Body of pancreas (tissue), 4 donors: ENCODE measurements around the gene NEUROD4. TPM values are rescaled to one million over a fixed set of nuclear protein-coding genes. Genes with fewer than 3 reads are reported as not detected.

Experiments
- ATAC-seq: fragments of 150-250 bp; one replicate; pipeline ENCODE4 v1.9.1; 2016
- DNase-seq, 4 donors: peaks; one replicate each; pipeline ENCODE4 v3.0.0-alpha.2; 2019
- H3K27ac ChIP-seq, 4 donors: fragments of 200-600 bp; sonication (generic); 1 replicate in 3 of 4; 2 replicates in 1 of 4; pipeline versions ENCODE4 v1.5.1 to v1.6.1; 2016 to 2019; ENCODE audit warnings: mild to moderate bottlenecking in 1 of 4, mixed read lengths in 1 of 4, moderate library complexity in 1 of 4
- H3K27me3 ChIP-seq, 2 donors: fragments of 200-600 bp; sonication (generic); one replicate each; pipeline ENCODE4 v1.6.0; 2016; ENCODE audit warnings: mild to moderate bottlenecking in 1 of 2
- H3K36me3 ChIP-seq, 2 donors: fragments of 200-600 bp; sonication (generic); replicated peaks in 1 of 2; 2 replicates each; pipeline ENCODE4 v1.5.1; 2016; ENCODE audit warnings: low read depth in 2 of 2; ENCODE audit not compliant: insufficient read depth in 1 of 2
- H3K4me1 ChIP-seq: fragments of 200-600 bp; sonication (generic); one replicate; pipeline ENCODE4 v1.6.0; 2016
- H3K4me3 ChIP-seq, 2 donors: fragments of 200-600 bp; sonication (generic); 1 replicate in 1 of 2; 2 replicates in 1 of 2; pipeline ENCODE4 v1.5.1; 2016 to 2019
- H3K9me3 ChIP-seq, 3 donors: fragments of 200-600 bp; sonication (generic); 1 replicate in 2 of 3; 2 replicates in 1 of 3; pipeline ENCODE4 v1.5.1; 2016
- POLR2A ChIP-seq, 3 donors: fragments of 450-650 bp; IDR thresholded peaks; one replicate each; pipeline ENCODE4 v1.6.1; 2016; ENCODE audit warnings: antibody characterized with exemption in 3 of 3, mild to moderate bottlenecking in 2 of 3
- WGBS, 2 donors: methylation state at CpG; one replicate each; pipeline ENCODE4 v1.1.5; 2017; 5-methylcytosine and 5-hydroxymethylcytosine counted together
- intact Hi-C: fragments of 100-400 bp; cut with DNase I; formaldehyde crosslinking; loops from one replicate; pipeline ENCODE4 v1.15.1; 2023
- total RNA-seq, 2 donors: library from RNA; depleted of rRNA; stranded (reverse); fragments of >200 nt; gene quantifications; one replicate each; pipeline ENCODE4 v1.1.0, GENCODE V29; 2016
- TF ChIP-seq, protein P1 (sequence below), 7 experiments: fragments of 450-650 bp in 4 of 7; fragments of 200-600 bp in 3 of 7; sonication (generic) in 3 of 7; IDR thresholded peaks; one replicate each; pipeline ENCODE4 v1.5.1; 2016 to 2019; ENCODE audit warnings: antibody characterized with exemption in 7 of 7

NEUROD4 gene, protein sequence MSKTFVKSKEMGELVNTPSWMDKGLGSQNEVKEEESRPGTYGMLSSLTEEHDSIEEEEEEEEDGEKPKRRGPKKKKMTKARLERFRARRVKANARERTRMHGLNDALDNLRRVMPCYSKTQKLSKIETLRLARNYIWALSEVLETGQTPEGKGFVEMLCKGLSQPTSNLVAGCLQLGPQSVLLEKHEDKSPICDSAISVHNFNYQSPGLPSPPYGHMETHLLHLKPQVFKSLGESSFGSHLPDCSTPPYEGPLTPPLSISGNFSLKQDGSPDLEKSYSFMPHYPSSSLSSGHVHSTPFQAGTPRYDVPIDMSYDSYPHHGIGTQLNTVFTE
- total RNA-seq: not detected

DNA sequence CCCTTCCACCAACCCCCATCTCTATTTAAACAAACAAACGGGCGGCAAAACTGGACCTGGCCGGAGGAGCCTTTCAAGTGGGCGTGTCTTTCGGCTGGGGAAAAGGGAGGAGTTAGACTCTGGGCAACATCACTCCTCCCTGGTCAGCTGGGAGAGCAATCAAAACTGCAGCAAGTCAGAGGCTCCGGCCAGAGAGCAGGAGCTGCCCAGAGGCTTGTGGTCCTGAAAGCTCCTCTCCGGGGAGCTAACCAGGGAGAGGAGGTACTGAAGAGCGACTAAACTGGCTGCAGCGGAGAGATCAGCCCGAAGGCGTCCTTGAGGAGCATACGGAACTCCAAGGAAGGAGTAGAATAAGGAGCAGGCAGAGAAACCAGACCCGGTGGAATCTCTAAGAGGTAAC lies at the start of gene NEUROD4:
TSS of gene NEUROD4 (plus strand) at position 191 of the 400 bp plus-strand sequence. CDS start 6,466 bp downstream, outside the sequence.
- Histone ChIP-seq H3K36me3 (no peaks in the 10 kb centered on the region), H3K4me3 (no peak within 1 kb of the TSS), H3K27ac (no peak within 1 kb of the TSS), H3K9me3 (no peaks in the 10 kb centered on the region), H3K4me1 (peaks cover 7% of the 10 kb centered on the region), H3K27me3 (no peaks in the 10 kb centered on the region)
- ATAC-seq: peak; percentile 81
- DNase-seq: peak; percentile 54 to 73 (median 64)
- 2 to 3% methylated on average over 13 of the region's 13 CpGs for WGBS, 2 donors
- intact Hi-C loops: no loop called here
- TF ChIP-seq, protein P1, sequence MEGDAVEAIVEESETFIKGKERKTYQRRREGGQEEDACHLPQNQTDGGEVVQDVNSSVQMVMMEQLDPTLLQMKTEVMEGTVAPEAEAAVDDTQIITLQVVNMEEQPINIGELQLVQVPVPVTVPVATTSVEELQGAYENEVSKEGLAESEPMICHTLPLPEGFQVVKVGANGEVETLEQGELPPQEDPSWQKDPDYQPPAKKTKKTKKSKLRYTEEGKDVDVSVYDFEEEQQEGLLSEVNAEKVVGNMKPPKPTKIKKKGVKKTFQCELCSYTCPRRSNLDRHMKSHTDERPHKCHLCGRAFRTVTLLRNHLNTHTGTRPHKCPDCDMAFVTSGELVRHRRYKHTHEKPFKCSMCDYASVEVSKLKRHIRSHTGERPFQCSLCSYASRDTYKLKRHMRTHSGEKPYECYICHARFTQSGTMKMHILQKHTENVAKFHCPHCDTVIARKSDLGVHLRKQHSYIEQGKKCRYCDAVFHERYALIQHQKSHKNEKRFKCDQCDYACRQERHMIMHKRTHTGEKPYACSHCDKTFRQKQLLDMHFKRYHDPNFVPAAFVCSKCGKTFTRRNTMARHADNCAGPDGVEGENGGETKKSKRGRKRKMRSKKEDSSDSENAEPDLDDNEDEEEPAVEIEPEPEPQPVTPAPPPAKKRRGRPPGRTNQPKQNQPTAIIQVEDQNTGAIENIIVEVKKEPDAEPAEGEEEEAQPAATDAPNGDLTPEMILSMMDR (IDR thresholded peaks at IDR 0.05): no peak
- TF ChIP-seq POLR2A (IDR thresholded peaks at IDR 0.05): no peak

DNA sequence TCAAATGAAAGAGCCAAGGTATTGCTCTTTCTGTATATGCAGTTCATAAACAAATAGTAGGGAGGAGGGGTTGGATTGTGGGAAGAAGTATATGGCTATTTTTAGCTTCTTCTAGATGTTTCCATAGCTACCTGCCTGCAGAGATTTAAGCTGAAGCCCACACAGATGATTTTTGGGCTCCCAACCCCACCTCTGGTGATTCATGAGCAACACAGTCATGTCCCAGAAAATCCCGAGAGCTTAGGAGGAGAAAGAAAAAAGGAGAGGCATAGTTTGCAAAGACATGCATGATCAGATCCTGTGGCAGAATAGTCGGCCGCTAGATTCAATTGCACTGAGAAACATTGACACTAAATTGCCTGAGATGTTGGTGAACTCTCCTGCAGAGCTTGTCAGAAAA lies 49.0 kb upstream of the NEUROD4 start:
- no peaks in the 10 kb centered on the region for H3K4me1 ChIP-seq
- 70 to 80% methylated on average over 3 of the region's 3 CpGs for WGBS, 2 donors
- no peak overlapping the region for H3K4me3 ChIP-seq

DNA sequence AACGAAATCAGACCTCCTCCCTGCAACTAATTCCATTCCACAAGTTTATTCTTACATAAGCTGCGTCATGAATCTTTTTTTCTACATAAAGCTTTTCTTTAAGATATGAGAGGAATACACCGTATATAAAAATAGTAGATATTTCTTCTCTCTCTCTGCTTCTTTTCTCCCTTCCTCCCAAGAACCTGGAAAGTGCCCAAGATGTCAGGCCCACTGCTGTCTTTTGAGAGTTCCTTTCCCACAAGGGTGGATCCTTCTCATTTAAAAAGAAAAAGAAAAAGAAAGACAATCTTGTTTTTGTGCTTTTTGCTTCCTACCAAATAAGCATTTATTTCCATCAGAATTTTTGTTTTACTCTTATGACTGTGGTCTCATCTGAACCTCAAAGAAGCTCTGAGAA lies 46.2 kb upstream of the NEUROD4 start:
- H3K4me3 ChIP-seq: no peak overlapping the region
- H3K27me3 ChIP-seq: no peaks in the 10 kb centered on the region
- TF ChIP-seq POLR2A (IDR thresholded peaks at IDR 0.05): no peak
- TF ChIP-seq, protein P1 (IDR thresholded peaks at IDR 0.05): no peak
- H3K27ac ChIP-seq: no peak overlapping the region
- 71 to 81% methylated on average over 3 of the region's 3 CpGs for WGBS, 2 donors
- DNase-seq: no peak
- no peaks in the 10 kb centered on the region for H3K36me3 ChIP-seq
- H3K4me1 ChIP-seq: no peaks in the 10 kb centered on the region
- no peak for ATAC-seq
- intact Hi-C loops: no loop called here
- H3K9me3 ChIP-seq: no peaks in the 10 kb centered on the region

More for the DNA sequence above, 49.0 kb upstream of the NEUROD4 start:
- no peak for ATAC-seq
- DNase-seq: no peak
- Histone ChIP-seq H3K27me3 (no peaks in the 10 kb centered on the region), H3K27ac (no peak overlapping the region), H3K9me3 (no peaks in the 10 kb centered on the region), H3K36me3 (no peaks in the 10 kb centered on the region)
- intact Hi-C loops: no loop called here
- TF ChIP-seq, protein P1 (IDR thresholded peaks at IDR 0.05): no peak
- no peak for TF ChIP-seq POLR2A (IDR thresholded peaks at IDR 0.05)

DNA sequence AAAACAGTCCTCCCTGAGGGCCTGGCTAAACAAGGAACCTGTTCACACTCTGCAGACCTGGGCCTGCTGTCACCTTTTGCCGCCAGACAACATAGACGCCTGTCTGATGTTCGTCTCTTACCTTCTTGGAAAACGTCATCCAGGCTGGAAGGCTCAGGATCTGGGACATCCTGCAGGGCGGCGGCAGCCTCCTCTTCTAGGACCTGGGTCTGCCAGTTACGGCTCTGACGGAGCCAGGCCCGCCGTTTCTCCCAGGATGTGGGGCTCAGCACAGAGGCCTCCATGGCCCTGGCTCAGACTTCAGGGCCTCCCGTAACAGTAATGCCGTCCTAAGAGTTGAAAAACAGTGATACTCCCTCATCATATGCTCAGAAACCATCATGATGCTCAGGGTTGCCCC lies 45.5 kb upstream of the NEUROD4 start:
- TF ChIP-seq POLR2A (IDR thresholded peaks at IDR 0.05): no peak
- TF ChIP-seq, protein P1 (IDR thresholded peaks at IDR 0.05): no peak
- DNase-seq: no peak
- H3K27ac ChIP-seq: no peak overlapping the region
- H3K27me3 ChIP-seq: no peaks in the 10 kb centered on the region
- no peaks in the 10 kb centered on the region for H3K4me1 ChIP-seq
- no peaks in the 10 kb centered on the region for H3K36me3 ChIP-seq
- H3K4me3 ChIP-seq: no peak overlapping the region
- WGBS, 2 donors: 89 to 91% methylated on average over 6 to 12 of the region's 12 CpGs
- no peaks in the 10 kb centered on the region for H3K9me3 ChIP-seq
- intact Hi-C loops: no loop called here
- no peak for ATAC-seq

DNA sequence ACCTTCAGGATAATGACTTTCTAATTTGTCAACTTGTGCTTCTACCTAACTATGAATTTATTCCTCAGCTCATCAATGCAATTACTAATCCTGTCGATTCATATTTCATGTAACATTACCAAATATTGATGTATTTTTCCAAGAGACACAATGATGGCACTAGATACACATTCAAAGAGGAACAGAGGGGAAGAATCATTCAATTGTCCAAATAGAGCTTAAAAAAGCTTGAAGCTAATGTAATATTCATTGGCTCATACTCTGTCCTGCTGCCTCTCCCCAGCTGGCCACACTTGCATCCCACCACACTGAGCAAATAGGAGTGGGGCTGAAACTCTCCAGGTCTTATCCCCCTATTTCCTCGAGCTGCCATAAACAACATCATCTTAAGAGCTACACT lies 44.5 kb upstream of the NEUROD4 start:
- no peak for ATAC-seq
- no peaks in the 10 kb centered on the region for H3K27me3 ChIP-seq

More for the DNA sequence above, 44.5 kb upstream of the NEUROD4 start:
- Histone ChIP-seq H3K4me1 (no peaks in the 10 kb centered on the region), H3K27ac (no peak overlapping the region), H3K9me3 (no peaks in the 10 kb centered on the region), H3K36me3 (no peaks in the 10 kb centered on the region), H3K4me3 (no peak overlapping the region)
- TF ChIP-seq, protein P1 (IDR thresholded peaks at IDR 0.05): no peak
- no peak for TF ChIP-seq POLR2A (IDR thresholded peaks at IDR 0.05)
- no peak for DNase-seq
- 61 to 65% methylated on average over 2 of the region's 2 CpGs for WGBS, 2 donors
- intact Hi-C loops: no loop called here
